GM19238 (cell line): Measurements from ENCODE around the gene NEDD8.
"Not testable (repeated sequence)": the region's sequence is repeated elsewhere in the genome, so short reads cannot be mapped to it uniquely, and the experiment has no call there.

ENCODE experiments used
- DNase-seq: peaks from one replicate; pipeline ENCODE4 v3.0.0; 2011; ENCODE audit warnings: low spot score; ENCODE audit not compliant: insufficient read length

NEDD8 gene

DNA sequence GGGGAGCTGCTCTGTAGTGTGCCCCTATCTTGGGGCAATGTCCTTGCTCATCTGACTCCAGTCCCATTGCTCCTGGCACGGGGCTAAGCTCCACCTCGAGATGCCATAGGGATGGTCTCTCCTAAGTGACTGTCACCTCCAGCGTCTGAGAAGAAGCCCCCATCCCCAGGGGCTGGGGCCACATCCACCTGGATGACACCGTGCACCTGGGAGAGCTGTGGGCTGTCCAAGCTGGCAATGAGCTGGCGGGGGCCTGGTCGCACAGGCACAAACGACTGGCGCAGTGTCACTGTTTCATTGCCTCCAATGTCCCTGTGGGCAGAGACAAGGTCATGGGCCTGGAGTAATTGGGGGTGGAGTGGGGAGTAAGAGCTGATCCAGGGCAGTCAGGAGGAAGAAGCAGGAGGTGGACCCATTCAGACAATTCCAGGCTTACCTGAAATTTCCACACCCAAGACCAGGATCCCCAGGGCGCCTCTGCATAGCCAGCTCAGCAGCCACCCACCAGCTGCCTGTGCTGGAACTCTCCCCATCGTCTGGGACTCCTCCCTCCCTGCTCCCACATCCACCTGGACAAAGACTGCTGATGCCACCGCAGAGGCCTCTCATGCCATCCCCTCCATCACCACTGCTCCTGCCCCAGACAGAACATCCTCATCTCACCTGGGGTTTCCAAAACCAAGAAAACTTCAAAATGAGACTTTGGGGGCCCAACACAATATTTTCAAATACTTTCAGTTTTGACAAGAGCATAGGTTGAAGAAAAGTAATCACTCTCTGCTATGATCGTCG, 17.3 kb upstream of the NEDD8 start:
- no peak for DNase-seq

DNA sequence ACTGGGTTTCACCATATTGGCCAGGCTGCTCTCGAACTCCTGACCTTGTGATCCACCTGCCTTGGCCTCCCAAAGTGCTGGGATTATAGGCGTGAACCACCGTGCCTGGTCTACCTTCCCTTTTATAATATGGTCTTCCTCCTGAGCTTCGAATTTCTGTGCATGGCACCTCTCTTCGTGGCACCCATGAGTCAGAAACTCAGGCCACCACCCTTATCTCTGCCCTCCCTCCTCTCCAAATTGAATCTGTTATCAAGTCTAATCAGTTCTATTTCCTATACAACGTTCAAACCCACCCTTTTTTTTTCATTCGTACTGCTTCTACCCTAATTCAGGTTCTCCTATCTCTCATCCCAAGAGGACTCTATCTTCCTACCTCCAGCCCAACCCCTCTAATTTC, 15.3 kb upstream of the NEDD8 start:
- DNase-seq, result no peak

DNA sequence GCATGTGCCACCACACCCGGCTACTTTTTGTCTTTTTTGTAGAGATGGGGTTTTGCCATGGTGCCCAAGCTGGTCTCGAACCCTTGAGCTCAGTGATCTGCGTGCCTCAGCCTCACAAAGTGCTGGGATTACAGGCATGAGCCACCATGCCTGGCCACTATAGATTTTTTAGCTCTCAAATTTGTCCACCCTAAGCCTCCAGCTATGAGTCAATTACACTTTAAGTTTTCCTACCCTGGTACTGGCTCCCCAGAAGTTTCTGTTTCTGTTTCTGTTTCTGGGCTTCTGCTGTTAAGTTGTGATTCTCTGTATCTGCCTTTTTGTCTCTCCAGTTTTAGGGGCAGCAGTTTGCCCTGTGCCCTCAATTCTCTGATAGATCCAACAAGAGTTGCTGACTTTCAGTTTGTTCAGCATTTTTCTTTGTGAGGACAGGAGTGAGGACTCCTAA, 14.6 kb upstream of the NEDD8 start:
- peak; percentile 56 for DNase-seq

DNA sequence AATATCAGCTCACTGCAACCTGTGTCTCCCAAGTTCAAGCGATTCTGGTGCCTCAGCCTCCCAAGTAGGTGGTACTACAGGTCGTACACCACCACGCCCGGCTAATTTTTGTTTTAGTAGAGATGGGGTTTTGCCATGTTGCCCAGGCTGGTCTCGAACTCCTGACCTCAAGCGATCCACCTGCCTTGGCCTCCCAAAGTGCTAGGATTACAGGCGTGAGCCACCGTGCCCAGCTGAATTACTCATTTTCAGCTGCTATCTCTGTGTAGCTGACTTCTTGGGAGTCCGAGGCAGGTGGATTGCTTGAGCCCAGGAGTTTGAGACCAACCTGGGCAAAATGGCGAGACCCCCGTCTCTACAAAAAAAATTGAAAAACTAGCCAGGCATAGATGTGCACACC, 13.2 kb upstream of the NEDD8 start:
- DNase-seq, result not testable (repeated sequence)

DNA sequence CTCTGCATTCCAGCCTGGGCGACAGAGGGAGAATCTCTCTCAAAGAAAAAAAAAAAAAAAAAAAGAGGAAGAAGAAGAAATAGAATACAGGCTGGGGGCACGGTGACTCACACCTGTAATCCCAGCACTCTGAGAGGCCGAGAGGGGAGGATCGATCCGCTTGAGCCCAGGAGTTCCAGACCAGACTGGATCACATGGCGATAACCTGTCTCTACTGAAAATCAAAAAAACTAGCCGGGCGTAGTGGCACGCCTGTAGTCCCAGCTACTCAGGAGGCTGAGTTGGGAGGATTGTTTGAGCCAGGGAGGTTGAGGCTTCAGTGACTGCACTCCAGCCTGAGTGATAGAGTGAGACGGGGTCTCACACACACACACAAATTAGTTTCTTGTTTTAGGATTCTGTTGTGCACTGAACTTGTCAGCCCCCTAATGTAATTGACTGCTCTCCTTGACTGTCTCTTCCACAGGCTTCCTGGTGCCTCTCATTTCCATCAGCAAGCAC, 11.2 kb upstream of the NEDD8 start:
- no peak for DNase-seq

DNA sequence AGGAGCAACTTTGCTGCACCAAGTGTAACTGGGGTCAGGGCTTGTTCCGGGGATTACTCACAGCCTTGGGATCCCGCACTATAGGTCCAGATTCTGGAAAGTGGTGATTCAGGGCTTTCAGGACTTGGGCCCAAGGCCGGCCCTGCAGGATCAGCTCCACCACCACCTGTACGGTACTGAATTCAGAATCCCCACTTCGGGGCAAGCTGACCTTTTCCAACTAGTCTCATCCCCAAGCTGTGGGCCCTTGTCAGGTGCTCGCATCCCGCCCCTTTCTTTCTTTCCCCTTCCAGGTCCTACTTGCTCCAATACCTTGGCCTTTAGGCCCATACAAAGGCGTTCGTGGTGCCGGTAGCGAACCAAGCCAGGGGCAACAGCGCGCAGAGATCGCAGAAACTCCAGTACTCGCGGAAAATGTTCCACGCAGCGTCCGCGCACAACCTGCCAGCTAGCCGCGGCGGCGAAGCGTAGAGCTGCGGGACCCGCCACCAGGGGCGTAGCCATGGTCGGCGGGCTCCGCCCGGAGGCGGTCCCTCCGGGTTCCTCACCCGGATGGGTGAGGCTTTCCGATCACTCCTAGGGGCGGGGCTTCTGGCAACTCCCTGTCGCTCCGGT, 9.8 kb upstream of the NEDD8 start:
- peak; percentile 94 for DNase-seq

DNA sequence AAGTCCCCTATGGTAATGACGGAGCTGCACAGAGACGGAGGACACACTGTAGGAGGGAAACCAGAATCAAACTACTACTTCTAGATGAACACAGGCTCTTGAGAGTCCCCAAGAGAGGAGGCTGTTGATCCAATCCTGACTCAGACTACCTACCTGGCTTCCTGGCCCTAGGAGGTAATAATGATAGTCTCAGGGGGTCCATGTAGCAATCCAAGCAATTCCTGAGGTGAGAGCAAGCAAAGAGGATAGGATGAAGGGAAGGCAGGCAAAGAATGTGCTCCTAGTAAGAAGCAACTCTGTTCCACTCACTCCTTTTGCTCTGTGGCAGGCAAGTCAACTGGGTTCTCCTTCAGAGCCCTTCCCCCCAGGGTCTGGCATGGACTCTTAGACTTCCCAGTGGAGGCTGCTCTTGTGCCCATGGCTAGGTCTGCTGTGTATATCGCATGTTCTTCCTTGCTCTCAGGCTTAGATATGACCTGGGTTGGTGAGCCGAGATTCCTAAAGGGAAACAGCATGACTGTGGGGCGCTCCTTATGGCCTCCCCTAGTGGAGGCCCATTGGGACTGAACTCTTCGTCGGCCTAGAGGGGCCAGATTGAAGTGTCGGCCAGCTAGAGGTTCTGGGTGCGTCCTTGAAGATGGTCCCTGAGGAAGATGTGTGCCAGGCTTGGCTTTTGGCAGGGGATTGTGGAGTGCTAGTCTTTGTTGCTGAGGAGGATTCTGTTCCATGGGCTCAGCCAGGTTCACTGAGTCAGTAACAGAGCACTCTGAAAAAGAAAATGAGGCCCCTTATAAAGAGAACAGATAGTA, 8.1 kb upstream of the NEDD8 start:
- DNase-seq, result no peak

DNA sequence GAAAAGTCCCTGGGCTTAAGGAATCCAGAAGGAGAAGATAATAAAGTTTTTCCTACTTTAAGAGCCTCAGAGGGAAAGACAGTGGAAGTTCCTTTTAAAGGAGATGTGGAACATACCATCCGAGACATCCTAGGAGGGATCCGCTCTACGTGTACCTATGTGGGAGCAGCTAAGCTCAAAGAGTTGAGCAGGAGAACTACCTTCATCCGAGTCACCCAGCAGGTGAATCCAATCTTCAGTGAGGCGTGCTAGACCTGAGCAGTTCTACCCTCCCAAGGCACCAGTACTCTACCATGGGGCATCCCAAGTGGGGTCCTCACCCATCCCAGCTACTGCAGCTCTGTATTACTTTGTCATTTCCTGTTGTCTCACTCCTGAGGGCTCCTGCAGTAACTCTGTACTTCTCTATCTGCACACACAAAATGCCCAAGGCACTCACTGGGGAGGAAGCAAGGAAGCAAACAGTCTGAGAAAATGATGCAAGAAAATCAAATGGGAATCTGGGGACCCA, 6.4 kb upstream of the NEDD8 start:
- DNase-seq, result no peak

DNA sequence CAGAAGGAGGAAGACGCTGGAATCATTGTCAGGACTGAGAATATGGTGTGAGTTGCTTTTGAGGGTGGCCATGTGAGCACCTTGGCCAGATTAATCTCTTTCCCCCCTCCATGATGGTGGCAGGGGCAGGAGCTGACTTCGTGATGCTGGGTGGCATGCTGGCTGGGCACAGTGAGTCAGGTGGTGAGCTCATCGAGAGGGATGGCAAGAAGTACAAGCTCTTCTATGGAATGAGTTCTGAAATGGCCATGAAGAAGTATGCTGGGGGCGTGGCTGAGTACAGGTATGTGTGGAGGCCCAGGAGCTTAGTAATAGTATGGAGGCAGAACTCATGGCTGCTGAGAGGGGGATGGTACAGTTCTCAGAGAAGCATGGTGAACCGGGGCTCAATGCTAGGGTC, 6.0 kb upstream of the NEDD8 start:
- no peak for DNase-seq

DNA sequence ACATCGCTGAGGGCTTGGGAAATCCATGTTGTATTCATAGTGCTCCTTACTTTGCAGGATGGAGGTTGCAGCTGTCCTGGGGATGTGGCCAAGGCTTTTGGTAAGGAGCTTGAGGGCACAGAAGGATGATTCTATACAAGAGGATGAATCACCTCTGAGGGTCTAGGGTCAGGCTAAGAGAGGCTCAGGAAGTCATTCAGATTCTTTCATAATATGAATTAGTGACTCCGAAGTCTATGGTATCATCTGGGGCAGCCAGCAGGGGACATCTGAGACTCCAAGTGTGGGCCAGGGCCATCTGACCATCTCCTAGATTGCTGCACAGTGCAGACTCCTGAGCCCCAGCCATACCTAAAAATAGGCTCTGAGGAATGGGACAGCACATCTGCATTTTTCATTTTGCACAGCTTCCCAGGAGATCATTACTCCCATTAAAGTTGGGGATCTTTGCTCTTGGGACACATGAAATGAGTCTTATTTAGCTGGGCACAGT, 5.3 kb upstream of the NEDD8 start:
- no peak for DNase-seq

DNA sequence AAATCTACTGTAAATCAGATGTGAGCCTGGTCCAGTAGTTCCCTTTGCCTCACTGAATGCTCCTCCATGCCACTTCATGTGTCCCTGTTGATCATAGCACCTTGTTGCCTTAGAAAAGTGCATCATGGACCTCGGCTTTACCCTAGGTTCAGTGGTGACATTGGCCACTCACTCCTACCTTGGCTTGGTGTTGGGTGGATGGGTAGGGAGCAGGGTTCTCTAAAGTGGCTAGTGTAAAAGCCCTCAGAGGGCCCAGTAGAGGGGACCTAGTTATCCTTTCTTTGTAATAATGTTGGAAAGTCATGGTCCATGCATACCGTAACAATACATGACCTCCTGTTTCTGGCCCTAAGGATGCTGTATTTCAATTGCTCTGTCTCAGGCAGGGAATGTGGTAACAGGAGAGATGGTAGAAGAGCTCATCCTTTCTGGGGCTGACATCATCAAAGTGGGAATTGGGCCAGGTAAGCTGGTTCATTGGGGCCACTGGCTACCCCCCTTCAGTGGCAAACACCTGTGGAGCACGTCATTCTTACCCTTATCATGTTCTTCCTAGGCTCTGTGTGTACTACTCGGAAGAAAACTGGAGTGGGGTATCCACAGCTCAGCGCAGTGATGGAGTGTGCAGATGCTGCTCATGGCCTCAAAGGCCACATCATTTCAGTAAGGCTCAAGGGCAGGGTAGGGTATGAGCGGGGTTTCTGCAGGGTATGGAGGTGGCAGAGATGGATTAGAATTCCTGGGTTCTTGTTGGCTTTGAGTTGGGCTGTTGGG, 4.7 kb upstream of the NEDD8 start:
- DNase-seq, result no peak

DNA sequence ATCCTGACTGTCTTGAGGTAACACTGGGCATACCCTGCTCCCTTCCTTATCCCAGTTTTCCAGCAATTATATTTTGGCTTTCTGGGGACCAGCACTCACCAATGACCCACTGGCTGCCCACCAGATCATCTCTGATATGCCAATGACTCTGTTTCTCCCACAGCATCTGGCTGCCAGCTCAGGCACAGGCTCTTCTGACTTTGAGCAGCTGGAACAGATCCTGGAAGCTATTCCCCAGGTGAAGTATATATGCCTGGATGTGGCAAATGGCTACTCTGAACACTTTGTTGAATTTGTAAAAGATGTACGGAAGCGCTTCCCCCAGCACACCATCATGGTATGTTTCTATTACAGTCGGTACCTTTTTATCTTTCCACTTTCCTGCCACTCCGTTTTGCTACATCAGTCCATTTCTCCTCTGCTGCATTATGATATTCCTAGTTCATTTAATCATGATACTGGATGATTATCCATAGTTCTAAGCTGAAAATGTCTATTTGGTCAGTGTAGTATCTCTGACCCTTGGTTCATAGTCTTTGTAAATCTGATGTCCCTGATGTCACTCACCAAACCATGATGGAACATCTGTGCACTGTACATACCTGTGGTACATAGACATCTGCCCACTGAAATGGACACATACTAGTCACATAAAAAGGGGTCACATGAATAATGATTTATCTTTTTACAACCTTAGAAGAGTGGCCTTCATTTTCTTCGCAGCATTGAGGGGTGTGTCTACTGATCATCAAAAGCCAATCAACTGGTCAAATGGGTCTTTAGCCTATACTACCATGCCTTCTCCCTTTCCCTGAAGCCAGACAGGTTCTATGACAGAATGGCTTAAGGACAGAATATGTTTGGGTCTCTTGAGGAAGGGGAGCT, 3.9 kb upstream of the NEDD8 start:
- DNase-seq, result no peak

DNA sequence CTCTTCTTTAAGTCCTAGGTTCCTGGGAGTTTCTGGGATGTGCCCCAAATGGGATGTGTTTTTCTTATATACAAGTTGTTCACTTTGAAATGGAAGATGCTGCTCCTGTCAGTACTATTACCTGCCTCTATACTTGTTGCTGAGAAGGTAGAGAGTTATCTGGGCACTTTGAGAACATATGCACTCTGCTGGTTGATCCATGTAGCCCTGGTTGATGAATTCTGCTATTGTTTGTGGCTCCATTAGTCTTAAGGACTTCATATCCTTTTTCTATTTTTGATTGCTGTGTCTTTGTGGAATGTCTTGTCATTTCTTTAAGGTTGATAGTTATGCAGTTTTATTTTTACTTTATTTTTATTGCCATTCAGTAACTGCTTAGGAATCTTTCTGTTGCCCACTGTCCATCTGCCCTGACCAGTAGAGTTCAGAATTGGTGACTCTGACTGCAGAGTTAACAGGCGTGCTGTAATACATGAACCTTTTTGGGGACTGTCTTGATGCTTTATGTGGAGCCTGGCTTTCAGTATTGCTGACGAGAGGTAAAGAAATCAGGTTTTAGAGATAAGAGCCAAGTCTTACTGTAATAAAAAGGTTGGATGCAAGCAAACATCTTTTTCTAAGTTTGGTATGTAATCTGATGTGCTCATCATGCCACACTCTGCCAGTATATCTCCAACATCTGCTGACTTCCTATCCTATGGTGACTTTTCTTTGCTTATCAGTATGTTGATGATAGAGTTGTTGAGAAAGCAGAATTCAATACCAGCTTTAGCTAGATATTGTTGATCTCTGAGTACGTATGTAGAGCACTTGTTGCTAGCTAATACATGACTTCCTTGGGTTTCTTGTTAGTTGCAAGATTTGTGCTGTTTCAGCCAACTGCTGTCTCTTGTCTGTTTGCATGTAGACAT, 2.2 kb upstream of the NEDD8 start:
- no peak for DNase-seq

DNA sequence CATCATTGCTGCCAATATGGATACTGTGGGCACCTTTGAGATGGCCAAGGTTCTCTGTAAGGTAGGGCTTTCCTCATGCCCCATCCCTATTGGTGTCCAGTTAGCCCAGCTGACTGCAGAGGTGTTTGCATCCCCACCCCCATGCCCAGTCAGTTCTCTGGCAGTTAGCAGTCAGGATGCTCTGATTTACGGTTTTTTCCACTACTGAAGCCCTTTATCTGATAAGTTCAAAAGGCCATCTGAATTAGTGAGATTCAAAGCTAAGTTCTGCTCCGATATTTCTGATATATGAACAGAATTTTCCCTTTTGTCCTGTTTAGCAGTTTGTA, 1.3 kb upstream of the NEDD8 start:
- no peak for DNase-seq

DNA sequence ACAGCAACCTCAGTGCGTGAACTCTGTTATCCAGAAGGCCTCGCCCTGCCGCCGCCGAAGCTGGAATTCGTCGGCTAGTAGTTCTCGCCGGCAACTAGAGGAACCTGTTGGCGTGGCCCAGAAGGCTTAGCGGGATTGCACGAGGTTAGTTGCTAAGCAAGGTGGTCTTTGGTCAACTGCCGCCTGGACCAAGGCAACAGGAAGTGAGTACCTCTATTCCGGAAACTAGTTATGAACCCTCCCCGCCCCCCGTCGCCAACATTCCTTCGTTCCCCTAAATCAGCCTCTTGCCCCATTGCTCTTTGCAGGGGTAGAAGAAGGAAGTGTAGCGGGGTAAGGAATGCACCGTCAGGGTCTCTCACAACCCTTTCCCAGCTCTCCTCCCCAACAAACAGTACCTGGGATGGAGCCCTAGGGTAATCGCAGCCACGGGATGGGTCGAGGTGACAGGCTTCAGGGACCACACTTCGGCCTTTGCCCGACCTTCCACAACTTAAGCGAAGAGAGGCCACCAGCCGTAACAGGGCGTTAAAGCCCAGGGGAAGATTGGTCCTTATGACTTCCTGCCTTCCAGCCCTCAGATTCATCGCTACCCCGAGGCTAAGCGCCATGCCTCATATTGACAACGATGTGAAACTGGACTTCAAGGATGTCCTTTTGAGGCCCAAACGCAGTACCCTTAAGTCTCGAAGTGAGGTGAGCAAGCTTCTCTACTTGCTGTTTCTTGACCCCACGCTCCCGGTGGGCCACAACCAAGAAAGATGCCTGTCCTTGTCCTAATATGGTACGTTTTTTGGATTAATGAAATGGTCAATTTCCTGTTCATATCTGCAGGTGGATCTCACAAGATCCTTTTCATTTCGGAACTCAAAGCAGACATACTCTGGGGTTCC, 724 bp upstream of the NEDD8 start, which contains the start of gene GMPR2:
Gene GMPR2, plus strand, starts transcription at position 285 of the 893 bp plus-strand sequence. Its CDS starts 325 bp downstream, at position 610.
- DNase-seq, result no peak

DNA sequence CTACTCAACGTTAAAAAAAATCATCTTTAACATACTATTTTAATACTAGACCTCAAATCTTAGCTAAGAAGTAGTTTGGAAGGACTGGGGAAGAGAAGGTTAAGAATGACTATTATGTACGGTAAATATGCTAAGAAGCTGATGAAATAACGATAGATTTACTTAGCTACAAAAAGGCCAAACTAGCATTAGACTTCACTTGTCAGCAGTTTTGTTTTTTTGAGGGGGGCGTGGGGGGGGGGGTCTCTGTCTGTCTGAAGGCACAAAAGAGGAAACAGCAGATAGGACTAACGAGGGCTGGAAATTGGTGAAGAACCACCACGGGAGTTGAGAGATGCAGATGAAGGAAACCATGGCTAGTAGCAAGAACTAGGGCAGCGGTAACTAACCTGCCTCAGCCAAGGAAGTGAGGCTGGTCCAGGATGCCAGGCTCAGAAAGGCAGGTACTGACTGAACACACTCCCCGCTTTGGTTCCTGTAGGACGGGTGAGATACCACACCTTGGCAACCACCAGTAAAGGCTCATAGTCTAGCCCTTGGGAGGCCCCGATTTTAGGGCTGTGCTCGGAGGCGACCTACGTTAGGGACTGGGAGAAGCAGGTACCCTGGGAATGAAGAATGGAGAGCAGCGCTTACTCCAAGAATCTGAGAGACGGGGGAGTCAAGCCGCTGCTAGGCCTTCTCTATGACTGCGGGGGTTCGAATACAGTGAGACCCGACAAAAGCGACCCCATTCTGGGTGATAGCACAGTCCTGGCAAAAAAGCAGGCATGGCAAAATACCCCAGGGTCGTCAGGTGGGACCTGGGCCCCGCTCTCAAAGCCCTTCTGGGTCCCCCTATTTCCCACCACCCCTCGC, 675 bp downstream of the NEDD8 start:
- no peak for DNase-seq

DNA sequence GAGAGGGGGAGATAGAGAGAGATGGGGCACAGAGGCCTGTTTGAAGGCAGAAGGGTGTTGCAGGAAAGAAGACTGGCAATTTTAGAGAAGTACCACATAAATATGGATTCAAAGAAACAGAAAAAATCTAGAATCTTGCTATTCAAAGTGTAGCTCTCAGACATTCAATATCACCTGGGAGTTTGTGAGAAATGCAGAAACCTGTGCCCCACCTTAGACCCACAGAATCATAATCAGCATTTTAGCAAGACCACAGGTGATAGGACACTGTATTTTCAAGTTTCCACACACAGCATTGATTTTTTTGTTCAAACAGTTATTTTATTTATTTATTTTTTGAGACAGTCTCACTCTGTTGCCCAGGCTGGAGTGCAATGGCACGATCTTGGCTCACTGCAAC, 3.3 kb downstream of the NEDD8 start:
- no peak for DNase-seq
